Measurements from ENCODE around the gene SIKE1. TPM values are rescaled to one million over a fixed set of nuclear protein-coding genes. Genes with fewer than 3 reads are reported as not detected.
"Not testable (repeated sequence)": the region's sequence is repeated elsewhere in the genome, so short reads cannot be mapped to it uniquely, and the experiment has no call there.

Gene SIKE1
- 10 to 100 TPM in 11 of 12 donors, not detected in 1; 18.9 to 39.7 (median 33.4) TPM for polyA plus RNA-seq (ENCODE audit: insufficient read length in 12 of 12)
- long read RNA-seq, donor 1, full-length matches to known transcripts: 6 of 6 reads
- long read RNA-seq, donor 1, partial matches to known transcripts: 0 of 6 reads
- long read RNA-seq, donor 1, other reads (novel, unspliced or antisense): 0 of 6 reads
- long read RNA-seq, donor 2, full-length matches to known transcripts: 21 of 21 reads
- long read RNA-seq, donor 2, partial matches to known transcripts: 0 of 21 reads
- long read RNA-seq, donor 2, other reads (novel, unspliced or antisense): 0 of 21 reads
- long read RNA-seq, donor 3, partial matches to known transcripts: 0 of 5 reads
- long read RNA-seq, donor 3, other reads (novel, unspliced or antisense): 0 of 5 reads
- long read RNA-seq, donor 4, partial matches to known transcripts: 0 of 8 reads
- long read RNA-seq, donor 4, other reads (novel, unspliced or antisense): 0 of 8 reads
- long read RNA-seq, donor 5, full-length matches to known transcripts: 18 of 18 reads
- long read RNA-seq, donor 5, partial matches to known transcripts: 0 of 18 reads
- long read RNA-seq, donor 5, other reads (novel, unspliced or antisense): 0 of 18 reads
- long read RNA-seq, donor 6, partial matches to known transcripts: 0 of 4 reads
- long read RNA-seq, donor 6, other reads (novel, unspliced or antisense): 0 of 4 reads
- long read RNA-seq, donor 7, partial matches to known transcripts: 0 of 4 reads
- long read RNA-seq, donor 7, other reads (novel, unspliced or antisense): 0 of 4 reads
- long read RNA-seq, donor 8, transcript SIKE1-201 (5 exons, 2,190 nt): major isoform, 8 of 11 reads
- long read RNA-seq, donor 8, partial matches to known transcripts: 0 of 11 reads
- long read RNA-seq, donor 8, other reads (novel, unspliced or antisense): 0 of 11 reads
- long read RNA-seq, donor 9, partial matches to known transcripts: 0 of 8 reads
- long read RNA-seq, donor 9, other reads (novel, unspliced or antisense): 0 of 8 reads
- long read RNA-seq, donor 10, full-length matches to known transcripts: 20 of 20 reads
- long read RNA-seq, donor 10, partial matches to known transcripts: 0 of 20 reads
- long read RNA-seq, donor 10, other reads (novel, unspliced or antisense): 0 of 20 reads
- long read RNA-seq, donor 11, full-length matches to known transcripts: 13 of 35 reads
- long read RNA-seq, donor 11, partial matches to known transcripts: 22 of 35 reads
- long read RNA-seq, donor 11, other reads (novel, unspliced or antisense): 0 of 35 reads

DNA sequence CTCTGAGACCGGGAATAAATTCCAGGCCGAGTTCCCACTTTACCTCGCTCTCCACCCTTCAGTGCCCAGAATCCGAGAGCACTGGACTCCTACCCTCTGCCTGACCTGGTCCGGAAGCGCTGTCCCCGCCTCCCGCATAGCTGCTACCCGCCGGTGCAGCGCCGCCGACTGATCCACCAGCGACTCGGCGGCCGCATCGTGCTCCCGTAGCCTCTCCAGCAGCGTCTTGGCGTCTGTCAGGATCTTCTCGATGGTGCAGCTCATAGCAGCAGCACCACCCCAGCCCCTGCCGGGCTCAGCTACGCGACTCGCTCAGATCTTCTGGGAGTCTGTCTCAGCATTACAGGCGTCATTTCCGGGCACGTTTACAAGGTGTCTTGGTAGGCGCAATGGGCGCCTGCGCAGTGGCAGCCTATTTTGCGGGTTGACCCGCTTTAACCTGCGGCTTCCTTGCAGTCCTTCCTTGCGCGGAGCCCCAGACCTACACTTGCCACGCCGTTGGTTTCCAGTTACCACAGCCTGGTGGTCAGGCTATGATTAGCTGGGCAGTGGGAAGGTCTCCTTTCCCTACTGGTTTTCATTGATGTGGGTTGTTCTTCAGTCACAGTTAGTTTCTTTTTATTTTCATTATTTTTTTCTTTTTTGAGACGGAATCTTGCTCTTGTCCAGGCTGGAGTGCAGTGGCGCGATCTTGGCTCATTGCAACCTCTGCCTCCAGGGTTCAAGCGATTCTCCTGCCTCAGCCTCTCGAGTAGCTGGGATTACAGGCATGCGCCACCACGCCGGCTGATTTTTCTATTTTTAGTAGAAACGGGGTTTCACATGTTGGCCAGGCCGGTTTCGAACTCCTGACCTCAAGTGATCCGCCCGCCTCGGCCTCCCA is at the start of gene SIKE1:
TSS of gene SIKE1 (minus strand) at position 342 of the 883 bp plus-strand sequence. CDS start at position 264, 78 bp downstream.
- peak; percentile 94 for DNase-seq

GRCh38 chr1:114830075-114830474 is 49.6 kb upstream of the SIKE1 start:
- not testable (repeated sequence) for DNase-seq

- DNase-seq: no peak
Observed at GRCh38 chr1:114828251-114828650, 47.8 kb upstream of the SIKE1 start.

DNA sequence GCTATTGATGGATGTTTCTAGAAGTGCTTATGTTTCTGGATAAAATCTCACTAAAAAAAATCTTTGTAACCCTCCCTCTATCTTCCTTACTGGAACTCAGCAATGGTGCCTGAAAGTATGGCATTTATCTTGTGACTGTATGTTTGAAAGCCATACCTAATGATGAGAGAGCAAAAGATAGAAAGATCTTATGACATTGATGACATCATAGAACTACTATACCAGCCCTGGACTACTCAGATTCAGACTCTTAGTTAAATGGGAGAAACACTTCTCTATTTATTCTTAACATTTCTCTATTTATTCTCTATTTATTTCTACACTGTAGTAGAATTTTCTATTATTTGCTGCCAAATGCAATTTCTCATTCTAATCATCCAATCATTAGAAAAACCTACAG is 41.5 kb upstream of the SIKE1 start:
- no peak for DNase-seq

GRCh38 chr1:114820392-114820791 is 39.9 kb upstream of the SIKE1 start:
- no peak for DNase-seq

- no peak for DNase-seq
Observed at GRCh38 chr1:114819869-114820268, 39.4 kb upstream of the SIKE1 start.

DNA sequence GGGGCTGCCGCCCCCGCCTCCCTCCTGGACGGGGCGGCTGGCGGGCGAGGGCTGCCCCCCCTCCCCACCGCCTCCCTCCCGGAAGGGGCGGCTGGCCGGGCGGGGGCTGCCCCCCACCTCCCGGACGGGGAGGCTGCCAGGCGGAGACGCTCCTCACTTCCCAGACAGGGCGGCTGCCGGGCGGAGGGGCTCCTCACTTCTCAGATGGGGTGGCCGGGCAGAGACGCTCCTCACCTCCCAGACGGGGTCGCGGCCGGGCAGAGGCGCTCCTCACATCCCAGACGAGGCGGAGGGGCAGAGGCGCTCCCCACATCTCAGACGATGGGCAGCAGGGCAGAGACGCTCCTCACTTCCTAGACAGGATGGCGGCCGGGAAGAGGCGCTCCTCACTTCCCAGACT is 24.0 kb upstream of the SIKE1 start:
- DNase-seq: not testable (repeated sequence)

- DNase-seq: no peak
Observed at GRCh38 chr1:114803001-114803400, 22.5 kb upstream of the SIKE1 start.

DNA sequence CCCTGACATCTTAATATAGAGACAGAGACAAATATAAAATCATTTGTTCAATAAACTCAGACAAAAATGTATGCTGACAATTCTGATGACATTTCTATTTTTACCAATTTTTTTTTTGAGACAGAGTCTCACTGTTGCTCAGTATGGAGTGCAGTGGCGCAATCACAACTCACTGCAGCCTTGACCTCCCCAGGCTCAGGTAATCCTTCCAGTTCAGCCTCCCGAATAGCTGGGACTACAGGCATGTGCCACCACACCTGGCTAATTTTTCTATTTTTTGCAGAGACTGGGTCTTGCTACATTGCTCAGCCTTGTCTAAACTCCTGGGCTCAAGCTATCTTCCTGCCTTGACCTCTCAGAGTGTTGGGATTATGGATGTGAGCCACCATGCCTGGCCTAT is 13.6 kb upstream of the SIKE1 start:
- DNase-seq: no peak

GRCh38 chr1:114790581-114790980 is 10.1 kb upstream of the SIKE1 start:
- not testable (repeated sequence) for DNase-seq

DNA sequence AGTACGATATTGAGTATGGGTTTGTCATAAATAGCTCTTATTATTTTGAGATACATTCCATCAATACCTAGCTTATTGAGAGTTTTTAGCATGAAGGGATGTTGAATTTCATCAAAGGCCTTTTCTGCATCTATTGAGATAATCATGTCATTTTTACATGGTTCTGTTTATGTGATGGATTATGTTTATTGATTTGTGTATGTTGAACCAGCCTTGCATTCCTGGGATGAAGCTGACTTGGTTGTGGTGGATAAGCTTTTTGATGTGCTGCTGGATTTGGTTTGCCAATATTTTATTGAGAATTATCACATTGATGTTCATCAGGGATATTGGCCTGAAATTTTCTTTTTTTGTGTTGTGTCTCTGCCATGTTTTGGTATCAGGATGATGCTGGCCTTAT is 6.0 kb upstream of the SIKE1 start:
- DNase-seq: not testable (repeated sequence)

GRCh38 chr1:114782476-114782875 is 2.0 kb upstream of the SIKE1 start:
- no peak for DNase-seq

DNA sequence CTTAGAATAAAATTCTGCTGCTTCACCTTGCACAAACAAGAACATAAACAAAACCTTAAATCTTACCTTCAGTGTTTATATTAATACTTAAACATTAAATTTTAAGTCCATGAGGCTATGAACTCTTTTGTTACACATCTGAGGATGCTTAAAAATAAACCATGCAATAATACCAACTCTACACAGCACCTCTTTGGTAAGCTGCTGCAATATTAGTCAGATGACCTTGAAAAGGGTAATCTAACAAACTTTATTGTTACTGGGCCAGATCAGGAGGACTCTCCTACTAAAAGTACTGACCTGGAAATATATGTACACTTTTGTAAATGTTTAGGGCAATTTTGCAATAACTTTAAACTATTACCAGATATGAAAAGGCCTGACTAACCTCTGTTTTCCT is 763 bp downstream of the SIKE1 start:
- no peak for DNase-seq

- DNase-seq: not testable (repeated sequence)
Observed at GRCh38 chr1:114776726-114777125, 3.8 kb downstream of the SIKE1 start.

DNA sequence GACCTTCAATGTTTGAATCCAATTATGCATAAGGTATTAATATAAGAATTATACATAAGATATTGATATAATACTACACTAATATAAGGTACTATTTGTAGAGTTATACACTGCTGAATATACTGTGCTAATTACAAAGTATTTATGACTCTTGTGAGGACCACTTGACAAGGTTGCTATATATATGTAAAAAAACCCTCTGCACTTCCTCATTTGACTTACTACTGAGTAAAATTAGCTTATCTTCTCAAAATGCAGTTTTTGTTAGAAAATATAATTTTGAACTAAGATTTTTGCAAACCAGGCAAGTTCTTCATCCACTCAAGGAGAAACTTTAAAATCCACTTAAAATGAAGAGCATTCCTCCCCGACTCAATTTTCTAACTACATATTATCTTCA is 8.5 kb downstream of the SIKE1 start:
- DNase-seq: no peak

DNA sequence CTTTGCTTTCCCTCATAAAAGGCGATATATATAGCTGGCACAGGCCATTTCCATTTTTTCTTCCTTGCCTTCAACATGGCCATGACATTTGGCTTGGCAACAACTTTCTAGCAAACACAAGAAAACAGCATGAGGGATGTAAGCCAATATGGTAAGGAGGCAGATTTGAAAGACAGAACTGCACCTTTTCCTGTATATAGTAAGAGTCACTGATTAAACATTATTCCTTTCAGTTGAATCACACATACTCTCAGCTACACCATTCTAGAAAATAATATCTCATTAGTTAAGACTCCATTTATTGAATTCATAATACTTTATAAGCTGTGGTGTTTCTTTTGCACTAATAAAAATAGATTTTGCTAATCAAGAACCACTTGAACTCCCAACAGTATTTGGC is 9.5 kb downstream of the SIKE1 start:
- DNase-seq: no peak

- no peak for DNase-seq
Observed at GRCh38 chr1:114764689-114765088, 15.8 kb downstream of the SIKE1 start.

GRCh38 chr1:114758256-114758832 is 22.1 kb downstream of the SIKE1 start:
- no peak for DNase-seq

DNA sequence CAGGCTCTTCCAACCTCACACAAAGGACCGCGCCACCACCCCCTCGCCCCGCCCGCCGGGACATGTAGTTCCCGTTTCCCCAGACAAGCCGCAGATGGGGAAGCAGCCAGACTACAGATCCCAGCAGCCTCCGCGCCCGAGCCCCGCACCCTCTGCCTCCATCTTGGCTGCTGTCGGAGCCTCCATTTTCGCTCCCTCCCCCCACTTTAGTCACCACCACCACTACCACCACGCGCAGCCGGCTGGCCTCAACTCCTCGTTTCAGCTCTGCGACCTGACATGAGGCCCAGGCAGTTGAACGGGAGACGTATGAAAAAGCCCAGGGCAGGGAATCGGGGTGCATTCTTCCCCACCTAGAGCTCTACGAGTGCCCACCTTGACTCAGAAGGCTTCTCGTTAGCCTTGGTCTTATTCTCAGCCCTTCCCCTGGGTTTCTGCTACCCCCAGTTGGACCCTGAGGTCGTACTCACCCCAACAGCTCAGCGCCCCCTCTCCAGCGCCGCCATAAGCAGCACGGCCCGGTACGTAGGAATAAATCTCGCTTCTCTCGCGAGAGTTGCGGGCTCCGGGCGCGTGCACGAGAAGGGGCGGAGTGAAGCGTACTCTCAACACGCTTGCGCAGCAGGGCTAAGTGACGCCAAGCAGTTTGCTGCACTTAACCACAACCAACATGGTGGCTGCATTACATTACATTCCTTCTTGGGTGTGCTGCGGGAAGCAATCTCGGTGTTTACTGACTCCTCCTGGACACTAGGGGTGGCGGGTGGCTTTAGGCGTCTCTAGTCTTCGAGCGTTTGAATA is 22.8 kb downstream of the SIKE1 start, which contains the start of gene CSDE1:
TSS of gene CSDE1 (minus strand) at position 530 of the 801 bp plus-strand sequence. CDS start 18,094 bp downstream, outside the sequence.
- DNase-seq: peak; percentile 99
